Measurements from ENCODE around the gene ZNF761.
"Not testable (repeated sequence)": the region's sequence is repeated elsewhere in the genome, so short reads cannot be mapped to it uniquely, and the experiment has no call there.

DNA sequence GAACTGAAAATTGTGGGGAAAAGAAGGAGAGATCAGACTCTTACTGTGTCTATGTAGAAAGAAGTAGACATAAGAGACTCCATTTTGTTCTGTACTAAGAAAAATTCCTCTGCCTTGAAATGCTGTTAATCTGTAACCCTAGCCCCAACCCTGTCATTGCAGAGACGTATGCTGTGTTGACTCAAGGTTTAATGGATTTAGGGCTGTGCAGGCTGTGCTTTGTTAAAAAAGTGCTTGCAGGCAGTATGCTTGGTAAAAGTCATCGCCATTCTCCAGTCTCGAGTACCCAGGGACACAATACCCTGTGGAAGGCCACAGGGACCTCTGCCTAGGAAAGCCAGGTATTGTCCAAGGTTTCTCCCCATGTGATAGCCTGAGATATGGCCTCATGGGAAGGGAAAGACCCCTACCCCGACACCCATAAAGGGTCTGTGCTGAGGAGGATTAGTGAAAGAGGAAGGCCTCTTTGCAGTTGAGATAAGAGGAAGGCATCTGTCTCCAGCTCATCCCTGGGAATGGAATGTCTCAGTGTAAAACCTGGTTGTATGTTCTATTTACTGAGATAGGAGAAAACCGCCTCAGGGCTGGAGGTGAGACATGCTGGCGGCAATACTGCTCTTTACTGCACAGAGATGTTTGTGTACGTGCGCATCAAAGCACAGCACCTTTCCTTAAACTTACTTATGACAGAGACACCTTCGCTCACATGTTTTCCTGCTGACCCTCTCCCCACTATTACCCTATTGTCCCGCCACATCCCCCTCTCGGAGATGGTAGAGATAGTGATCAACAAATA, 11.1 kb upstream of the ZNF761 start:
- not testable (repeated sequence) for TF ChIP-seq EZH2phosphoT487 (IDR thresholded peaks at IDR 0.05; ENCODE audit: borderline replicate concordance, low read depth, low read length)
- TF ChIP-seq, protein P1, sequence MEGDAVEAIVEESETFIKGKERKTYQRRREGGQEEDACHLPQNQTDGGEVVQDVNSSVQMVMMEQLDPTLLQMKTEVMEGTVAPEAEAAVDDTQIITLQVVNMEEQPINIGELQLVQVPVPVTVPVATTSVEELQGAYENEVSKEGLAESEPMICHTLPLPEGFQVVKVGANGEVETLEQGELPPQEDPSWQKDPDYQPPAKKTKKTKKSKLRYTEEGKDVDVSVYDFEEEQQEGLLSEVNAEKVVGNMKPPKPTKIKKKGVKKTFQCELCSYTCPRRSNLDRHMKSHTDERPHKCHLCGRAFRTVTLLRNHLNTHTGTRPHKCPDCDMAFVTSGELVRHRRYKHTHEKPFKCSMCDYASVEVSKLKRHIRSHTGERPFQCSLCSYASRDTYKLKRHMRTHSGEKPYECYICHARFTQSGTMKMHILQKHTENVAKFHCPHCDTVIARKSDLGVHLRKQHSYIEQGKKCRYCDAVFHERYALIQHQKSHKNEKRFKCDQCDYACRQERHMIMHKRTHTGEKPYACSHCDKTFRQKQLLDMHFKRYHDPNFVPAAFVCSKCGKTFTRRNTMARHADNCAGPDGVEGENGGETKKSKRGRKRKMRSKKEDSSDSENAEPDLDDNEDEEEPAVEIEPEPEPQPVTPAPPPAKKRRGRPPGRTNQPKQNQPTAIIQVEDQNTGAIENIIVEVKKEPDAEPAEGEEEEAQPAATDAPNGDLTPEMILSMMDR (conservative IDR thresholded peaks at IDR 0.05; ENCODE audit: low read length), result not testable (repeated sequence)

Measured in OCI-LY7 (cell line).